CD4-positive, alpha-beta T cell treated with Interleukin-1 beta for 1 hour (primary cell): Measurements from ENCODE around the gene VPS13D.
"Not testable (repeated sequence)": the region's sequence is repeated elsewhere in the genome, so short reads cannot be mapped to it uniquely, and the experiment has no call there.

ENCODE experiments used
- DNase-seq, 2 donors: peaks; one replicate each; pipeline ENCODE4 v3.0.0-alpha.2; 2020 to 2022

The VPS13D gene

DNA sequence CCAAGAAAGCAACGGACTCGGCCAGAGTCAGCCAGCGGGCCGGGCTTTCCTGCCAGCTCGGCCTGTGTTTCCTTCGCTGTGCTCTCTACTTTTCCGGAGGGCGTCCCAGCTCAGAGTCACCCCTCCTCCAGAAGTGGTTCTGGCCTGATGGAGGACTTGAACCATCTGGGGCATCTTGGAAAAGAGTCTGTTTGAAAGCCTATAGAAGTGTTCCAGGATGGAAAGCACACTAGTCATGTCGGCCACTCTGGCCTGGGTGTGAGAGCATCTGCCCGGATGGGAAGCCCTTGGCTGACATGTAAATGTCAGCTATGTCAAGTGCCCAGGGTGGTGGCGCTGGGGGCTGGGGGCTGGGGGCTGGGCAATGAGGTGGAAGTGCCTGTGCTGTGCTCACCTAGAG, 274.8 kb downstream of the VPS13D start:
- no peak for DNase-seq

- DNase-seq = no peak
These were observed 275.4 kb downstream of the VPS13D start for GRCh38 chr1:12505231-12505630.

DNA sequence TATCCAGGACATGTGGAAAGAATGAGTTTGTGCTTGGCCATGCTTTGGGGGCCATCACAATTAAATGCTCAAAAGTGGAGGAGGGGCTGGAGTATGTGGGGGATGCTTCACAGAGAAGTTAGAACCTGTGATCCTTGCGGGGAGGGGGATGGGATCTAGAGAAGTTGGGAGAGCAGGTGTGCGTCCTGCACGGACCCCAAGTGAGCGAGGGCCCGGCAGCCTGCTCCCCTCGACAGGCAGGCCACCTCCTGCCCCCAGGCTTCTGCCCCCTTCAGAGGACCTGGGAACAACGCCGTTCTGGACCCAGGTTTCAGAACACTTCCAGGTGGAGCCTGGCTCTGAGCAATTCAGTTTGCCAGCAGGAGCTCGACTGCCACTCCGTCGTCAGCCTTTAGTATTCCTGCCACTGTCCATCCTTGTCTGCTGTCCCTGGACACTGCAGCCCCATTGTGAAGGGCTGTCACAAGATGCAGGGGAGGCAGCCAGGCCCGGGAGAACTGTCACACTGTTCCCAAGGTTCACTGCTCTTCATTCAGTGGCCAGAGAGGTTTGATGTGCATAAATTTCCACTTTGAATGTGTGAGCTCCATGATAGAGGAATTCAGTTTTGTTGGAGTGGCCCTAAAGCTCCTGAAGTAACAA, 275.9 kb downstream of the VPS13D start:
- no peak for DNase-seq

- DNase-seq = no peak
These were observed 276.8 kb downstream of the VPS13D start for GRCh38 chr1:12506281-12507280.

- DNase-seq = no peak
These were observed 277.8 kb downstream of the VPS13D start for GRCh38 chr1:12507631-12508030.

DNA sequence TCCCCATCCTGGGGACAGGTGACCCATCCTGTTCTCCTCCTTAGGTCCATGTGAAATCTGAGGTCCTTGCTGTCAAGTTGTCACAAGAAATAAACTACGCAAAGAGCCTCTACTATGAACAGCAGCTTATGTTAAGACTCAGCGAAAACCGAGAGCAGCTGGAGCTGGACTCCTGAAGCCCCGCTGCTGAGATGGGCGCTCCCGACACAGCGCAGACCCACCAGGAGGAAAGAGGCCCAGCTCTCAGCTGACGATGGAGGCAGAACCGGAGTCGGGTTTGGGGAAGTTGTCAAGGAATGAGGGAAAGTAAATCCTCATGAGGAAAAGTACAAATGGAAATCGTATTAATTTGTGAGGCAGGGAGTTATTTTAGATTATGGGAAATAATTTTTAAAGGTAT, 279.0 kb downstream of the VPS13D start:
- no peak for DNase-seq

DNA sequence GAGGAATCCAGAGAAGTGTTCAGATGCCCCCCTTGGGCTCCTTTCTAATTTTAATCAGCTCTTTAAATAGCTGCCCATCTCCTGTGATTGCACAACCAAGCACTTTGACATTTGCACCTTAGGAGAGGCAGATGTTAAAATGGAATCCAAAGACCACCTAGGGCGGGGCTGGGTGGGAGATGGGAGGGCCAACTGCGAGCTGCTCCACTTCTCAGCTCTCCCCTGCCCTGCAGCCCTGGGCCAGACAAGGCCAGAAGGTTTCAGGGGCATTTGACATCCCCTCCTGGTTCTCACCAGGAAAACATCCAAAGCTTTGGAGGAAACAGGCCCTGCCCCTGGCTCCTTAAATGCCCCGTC, 281.3 kb downstream of the VPS13D start:
- DNase-seq = no peak

DNA sequence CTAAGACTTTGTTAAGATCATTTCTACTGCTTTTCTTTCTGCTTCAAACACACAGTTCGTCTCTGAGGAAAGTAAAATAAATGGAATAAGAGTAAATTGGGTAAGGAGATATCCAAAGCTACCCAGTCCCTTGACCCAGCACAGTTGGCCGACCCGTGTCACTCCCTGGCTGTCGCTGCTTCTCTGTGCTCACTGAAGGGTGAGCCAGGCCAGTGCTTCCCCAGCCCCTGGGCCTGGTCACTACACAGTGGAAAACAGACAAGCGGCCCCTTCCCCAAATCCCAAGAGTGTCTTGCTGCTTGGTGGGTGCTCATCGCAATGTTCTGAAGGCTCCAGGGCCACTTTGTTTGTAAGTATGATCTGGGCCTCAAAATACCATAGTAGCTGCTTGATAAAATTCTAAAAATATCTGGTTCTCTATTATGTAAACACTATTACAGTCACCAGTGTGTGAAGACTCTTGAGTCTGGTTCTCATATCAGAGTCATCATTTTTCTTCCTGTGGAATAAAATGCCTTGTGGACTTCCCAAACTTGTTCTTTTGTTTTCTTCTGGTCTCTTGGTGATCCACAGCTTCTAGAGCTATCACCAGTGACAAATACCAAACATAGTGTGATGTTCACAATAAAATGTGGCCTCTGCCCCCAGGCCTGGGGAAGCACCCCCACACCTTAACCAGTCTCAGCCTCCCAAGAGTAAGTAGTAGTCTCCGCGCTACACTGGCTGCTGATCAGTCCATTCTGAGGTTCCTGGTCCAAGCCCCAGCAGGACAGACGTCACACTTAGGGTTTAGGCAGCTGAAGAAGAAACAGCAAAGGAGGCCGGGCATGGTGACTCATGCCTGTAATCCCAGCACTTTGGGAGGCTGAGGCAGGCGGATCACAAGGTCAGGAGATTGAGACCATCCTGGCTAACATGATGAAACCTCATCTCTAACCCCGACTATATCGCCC, 282.0 kb downstream of the VPS13D start:
- DNase-seq = no peak

DNA sequence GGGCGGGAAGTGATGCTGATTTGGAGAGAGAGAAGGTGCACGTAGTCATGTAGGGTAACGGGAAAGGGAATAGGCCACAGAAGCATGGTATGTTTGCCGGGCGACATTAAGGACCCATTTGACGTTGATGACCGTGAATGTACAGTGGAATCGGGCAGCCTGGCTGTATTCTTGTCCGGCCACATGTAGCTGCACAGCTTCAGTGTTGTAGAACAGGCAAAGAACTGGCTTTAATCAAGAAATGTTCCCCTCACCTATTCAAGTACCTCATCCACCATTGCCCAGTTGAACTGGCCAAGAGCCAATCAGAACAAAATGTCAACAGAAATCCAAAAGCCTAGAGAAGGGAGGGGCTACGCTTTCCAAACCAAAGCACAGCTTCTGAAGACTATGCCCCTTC, 283.4 kb downstream of the VPS13D start:
- no peak for DNase-seq

DNA sequence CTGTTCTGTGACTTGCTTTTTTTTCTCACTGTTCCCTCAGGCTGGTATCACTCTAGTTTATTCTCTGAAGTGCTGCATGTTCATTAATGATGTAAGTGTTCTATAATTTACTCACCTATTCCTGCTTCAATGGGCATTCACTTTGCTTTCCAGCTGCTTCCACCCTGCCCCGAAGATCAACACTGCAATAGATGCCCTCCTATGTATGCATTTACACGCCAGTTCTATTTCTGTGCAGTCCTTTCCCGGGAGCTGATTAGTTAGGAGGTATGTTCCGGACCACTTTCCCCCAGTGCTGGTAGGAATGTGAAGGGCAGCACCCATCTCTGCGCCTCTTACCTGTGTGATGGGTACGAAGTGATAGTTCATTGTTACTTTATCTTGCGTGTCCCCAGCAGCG, 284.8 kb downstream of the VPS13D start:
- no peak for DNase-seq

- DNase-seq = no peak
These were observed 285.4 kb downstream of the VPS13D start for GRCh38 chr1:12515234-12515633.

GRCh38 chr1:12516741-12517140, 286.9 kb downstream of the VPS13D start:
- DNase-seq = no peak

DNA sequence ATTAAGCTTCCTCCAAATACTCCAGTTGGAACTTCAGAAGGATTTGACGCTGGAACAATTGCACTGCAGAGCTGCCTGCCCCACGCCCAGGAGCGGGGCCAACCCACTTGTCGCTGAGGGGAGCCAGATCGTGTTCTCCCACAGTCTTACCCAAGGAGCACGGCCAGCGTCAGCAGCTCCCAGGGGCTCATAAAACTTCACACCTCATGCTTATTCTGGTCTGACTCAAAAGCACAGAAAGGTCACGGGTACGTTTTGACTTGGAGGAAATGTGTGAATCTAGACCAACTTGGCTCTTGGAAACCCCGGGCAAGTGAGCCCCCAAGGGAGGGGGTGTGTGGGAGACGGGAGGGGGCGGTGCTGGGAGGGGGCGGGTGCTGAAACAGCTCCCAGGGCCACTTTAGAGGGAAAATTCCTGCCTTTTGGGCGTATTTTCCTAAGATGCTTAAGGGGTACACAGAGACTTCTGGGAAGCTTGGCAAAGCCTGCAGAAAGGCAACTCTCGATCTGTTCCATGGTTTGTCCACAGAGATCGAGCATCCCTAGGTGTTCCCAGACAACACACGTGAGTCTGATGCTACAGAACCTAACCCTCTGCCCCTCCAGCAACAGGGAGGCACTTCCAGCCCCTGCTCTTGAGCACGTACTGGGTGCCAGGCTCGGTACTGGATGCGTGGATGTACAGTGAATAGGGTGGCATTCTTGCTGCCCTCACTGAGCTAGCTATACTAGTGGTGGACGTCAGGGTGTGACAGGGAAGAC, 289.3 kb downstream of the VPS13D start:
- DNase-seq = no peak

- DNase-seq = no peak
These were observed 290.0 kb downstream of the VPS13D start for GRCh38 chr1:12519693-12520364.

DNA sequence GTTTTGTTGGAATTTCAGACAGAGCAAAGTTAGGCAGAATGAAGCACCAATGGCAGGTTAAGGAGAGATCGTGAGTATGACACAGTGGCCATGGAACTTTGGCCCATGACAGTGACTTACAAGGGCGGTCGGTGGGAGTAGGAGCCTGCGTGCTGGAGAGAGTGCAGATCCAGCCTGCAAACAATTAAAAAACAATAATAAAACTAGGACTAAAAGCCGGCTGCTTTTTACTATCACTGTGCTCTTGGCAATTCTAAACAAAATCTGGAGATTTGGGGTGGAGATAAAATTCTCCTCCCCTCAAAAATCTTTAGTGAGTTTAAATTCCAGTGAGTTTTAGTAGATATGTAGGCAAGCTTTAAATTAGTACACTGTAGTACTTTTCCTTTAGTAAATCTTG, 291.3 kb downstream of the VPS13D start:
- DNase-seq = no peak

- not testable (repeated sequence) for DNase-seq
These were observed 292.9 kb downstream of the VPS13D start for GRCh38 chr1:12522780-12523179.

GRCh38 chr1:12524266-12524665, 294.4 kb downstream of the VPS13D start:
- DNase-seq = no peak

DNA sequence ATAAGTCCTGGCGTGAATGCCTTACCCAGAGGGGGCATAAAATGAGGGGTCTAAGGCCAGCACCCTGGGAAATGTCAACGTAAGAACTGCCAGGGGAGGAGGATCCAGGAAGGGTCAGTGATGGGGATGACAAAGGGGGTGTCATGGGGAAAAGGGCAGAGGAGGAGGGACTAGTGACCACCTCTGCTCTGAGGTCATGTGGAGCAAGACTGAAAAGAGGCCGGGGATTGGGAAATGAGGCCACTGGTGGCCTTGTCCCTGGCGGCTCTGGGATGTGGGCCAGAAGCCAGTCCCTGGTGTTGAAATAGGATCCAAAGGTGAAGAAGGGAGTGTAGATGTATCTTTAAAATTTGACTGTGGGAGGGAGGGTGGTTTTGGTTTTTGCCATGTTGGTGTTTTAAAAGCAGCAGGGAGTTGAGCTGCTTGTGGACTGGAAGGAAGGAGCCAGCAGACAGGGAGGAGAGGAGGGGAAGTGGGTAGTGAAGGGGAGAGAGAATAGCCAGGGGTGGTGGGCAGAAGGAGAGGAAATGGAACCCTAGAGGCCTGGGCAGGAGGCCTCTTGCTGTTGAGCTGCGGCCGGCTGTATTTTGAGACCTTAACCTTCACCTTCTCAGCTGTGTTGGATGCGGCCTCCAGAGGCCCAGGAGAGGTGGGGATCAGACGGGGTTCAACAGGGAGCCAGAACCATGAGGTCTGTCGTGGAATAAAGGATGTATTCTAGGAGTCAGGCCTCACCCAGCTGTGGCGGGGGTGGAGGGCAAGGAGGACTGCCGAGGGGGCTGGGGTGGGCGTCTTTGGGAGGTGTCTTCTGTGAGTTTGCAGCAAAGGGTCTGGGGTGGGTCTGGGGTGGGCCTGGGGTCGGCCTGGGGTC, 295.7 kb downstream of the VPS13D start:
- DNase-seq = no peak

- no peak for DNase-seq
These were observed 297.7 kb downstream of the VPS13D start for GRCh38 chr1:12527564-12527963.

- no peak for DNase-seq
These were observed 298.4 kb downstream of the VPS13D start for GRCh38 chr1:12528021-12528852.
